ENCODE data around the gene GALNT4. TPM values are rescaled to one million over a fixed set of nuclear protein-coding genes. Genes with fewer than 3 reads are reported as not detected.

Gene GALNT4
- total RNA-seq, 1 experiment from 2014 or later, result 2.8 TPM

DNA sequence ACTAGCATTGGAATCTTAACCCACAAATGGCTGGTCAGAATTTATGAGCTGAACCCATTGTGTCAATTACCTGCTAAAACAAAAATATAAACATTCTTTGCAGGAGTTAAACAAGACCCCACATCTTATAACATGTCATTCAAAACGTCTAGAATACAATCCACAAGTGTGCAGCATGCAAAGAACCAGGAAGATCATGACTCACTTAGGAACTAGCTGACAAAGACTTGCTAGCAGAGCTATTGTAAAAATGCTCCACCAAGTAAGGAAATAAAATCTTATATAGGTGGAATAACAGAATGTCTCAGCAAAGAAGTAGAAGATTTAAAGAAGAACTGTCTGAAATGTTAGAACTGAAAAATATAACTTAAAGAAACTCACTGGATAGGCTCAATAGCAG lies 27.8 kb upstream of the GALNT4 start (continued):
- TF ChIP-seq, protein P1, sequence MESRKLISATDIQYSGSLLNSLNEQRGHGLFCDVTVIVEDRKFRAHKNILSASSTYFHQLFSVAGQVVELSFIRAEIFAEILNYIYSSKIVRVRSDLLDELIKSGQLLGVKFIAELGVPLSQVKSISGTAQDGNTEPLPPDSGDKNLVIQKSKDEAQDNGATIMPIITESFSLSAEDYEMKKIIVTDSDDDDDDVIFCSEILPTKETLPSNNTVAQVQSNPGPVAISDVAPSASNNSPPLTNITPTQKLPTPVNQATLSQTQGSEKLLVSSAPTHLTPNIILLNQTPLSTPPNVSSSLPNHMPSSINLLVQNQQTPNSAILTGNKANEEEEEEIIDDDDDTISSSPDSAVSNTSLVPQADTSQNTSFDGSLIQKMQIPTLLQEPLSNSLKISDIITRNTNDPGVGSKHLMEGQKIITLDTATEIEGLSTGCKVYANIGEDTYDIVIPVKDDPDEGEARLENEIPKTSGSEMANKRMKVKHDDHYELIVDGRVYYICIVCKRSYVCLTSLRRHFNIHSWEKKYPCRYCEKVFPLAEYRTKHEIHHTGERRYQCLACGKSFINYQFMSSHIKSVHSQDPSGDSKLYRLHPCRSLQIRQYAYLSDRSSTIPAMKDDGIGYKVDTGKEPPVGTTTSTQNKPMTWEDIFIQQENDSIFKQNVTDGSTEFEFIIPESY (IDR thresholded peaks at IDR 0.05; ENCODE audit: extremely low read depth, insufficient replicate concordance, low read length), result no peak
- TF ChIP-seq POLR2AphosphoS5 (IDR thresholded peaks at IDR 0.05; ENCODE audit: low read depth, low read length) (no peak), TCF7L2 (IDR thresholded peaks at IDR 0.05; ENCODE audit: borderline replicate concordance, extremely low read depth, insufficient read depth, insufficient read length) (no peak), YY1 (IDR thresholded peaks at IDR 0.05; ENCODE audit: extremely low read depth, insufficient replicate concordance, low read depth, low read length) (no peak)
- TF ChIP-seq, protein P2, sequence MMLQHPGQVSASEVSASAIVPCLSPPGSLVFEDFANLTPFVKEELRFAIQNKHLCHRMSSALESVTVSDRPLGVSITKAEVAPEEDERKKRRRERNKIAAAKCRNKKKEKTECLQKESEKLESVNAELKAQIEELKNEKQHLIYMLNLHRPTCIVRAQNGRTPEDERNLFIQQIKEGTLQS (IDR thresholded peaks at IDR 0.05), result no peak

DNA sequence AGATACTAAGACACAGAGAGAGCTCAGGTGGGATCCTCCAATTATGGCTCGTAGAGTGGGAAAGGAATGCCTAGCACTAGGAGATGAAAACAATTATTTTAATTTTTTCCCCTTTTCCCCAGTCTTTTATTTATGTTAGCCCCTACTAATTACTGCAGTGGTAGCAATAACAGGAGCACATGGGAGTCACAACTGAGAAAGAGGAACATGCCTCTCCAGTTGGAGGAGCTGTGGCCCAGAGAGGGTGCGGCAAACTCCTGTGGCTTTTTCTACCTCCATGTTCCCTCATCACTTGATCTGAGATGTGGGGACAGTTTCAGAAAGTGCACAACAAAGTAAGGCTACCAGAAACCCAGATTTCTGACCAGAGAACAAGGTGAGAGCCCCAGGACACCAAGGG lies 27.2 kb upstream of the GALNT4 start:
- intact Hi-C loops (cut with micrococcal nuclease), result no loop called here
- no peak overlapping the region for H3K27ac ChIP-seq (ENCODE audit: low read depth, low read length)
- H3K36me3 ChIP-seq (ENCODE audit: control insufficient read depth in 1 of 2, insufficient read depth in 2 of 2, low read length in 2 of 2), result no peaks in the 10 kb centered on the region
- no peak overlapping the region for H2AFZ ChIP-seq (ENCODE audit: low read depth, low read length, poor library complexity, severe bottlenecking)
- H3K9me3 ChIP-seq (ENCODE audit: control insufficient read depth in 1 of 2, insufficient read depth in 1 of 2, low read depth in 1 of 2, low read length in 2 of 2), result no peaks in the 10 kb centered on the region
- H3K9ac ChIP-seq (ENCODE audit: low read length), result no peak overlapping the region
- ChIA-PET POLR2A (no interaction called here), RAD21 (ENCODE audit: low non-redundant PET in 1 of 2, low total read pairs in 2 of 2, uncharacterized antibody in 2 of 2, unreplicated experiment in 2 of 2) (no interaction called here), CTCF (interaction anchor here (1.8 kb wide), 1 partner anchor 9 kb away, joined by 6 read pairs; no protein-coding TSS in a partner anchor)
- H4K20me1 ChIP-seq (ENCODE audit: insufficient read depth), result no peaks in the 10 kb centered on the region
- no peak for ATAC-seq
- BruUV-seq (replicated peaks), result no TSS peak
- H3K4me3 ChIP-seq (replicated peaks in 1 of 2; ENCODE audit: low read depth in 1 of 2, low read length in 2 of 2), result no peak overlapping the region
- no peak overlapping the region for H3K4me2 ChIP-seq (ENCODE audit: low read length)
- H3K79me2 ChIP-seq (ENCODE audit: insufficient read depth, low read length), result no peaks in the 10 kb centered on the region
- H3K9me2 ChIP-seq (ENCODE audit: insufficient read depth), result no peaks in the 10 kb centered on the region
- no peak for DNase-seq (ENCODE audit: low read depth, low spot score)
- peaks cover 5 to 10% of the 10 kb centered on the region in 2 experiments; a peak in 2 of 4 replicates for H3K4me1 ChIP-seq (ENCODE audit: control insufficient read depth in 1 of 2, insufficient read depth in 2 of 2, low read length in 2 of 2)
- no peaks in the 10 kb centered on the region for H3K27me3 ChIP-seq (ENCODE audit: insufficient read depth, low read length)
- TF ChIP-seq SRF (IDR thresholded peaks at IDR 0.05; ENCODE audit: low read depth), result no peak
- TF ChIP-seq, protein P3, sequence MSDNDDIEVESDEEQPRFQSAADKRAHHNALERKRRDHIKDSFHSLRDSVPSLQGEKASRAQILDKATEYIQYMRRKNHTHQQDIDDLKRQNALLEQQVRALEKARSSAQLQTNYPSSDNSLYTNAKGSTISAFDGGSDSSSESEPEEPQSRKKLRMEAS (IDR thresholded peaks at IDR 0.05), result no peak
- no peak for TF ChIP-seq EGR1 (IDR thresholded peaks at IDR 0.05; ENCODE audit: low read depth)
- TF ChIP-seq CEBPB (IDR thresholded peaks at IDR 0.05; ENCODE audit: low read depth), result no peak
- TF ChIP-seq, protein P4, sequence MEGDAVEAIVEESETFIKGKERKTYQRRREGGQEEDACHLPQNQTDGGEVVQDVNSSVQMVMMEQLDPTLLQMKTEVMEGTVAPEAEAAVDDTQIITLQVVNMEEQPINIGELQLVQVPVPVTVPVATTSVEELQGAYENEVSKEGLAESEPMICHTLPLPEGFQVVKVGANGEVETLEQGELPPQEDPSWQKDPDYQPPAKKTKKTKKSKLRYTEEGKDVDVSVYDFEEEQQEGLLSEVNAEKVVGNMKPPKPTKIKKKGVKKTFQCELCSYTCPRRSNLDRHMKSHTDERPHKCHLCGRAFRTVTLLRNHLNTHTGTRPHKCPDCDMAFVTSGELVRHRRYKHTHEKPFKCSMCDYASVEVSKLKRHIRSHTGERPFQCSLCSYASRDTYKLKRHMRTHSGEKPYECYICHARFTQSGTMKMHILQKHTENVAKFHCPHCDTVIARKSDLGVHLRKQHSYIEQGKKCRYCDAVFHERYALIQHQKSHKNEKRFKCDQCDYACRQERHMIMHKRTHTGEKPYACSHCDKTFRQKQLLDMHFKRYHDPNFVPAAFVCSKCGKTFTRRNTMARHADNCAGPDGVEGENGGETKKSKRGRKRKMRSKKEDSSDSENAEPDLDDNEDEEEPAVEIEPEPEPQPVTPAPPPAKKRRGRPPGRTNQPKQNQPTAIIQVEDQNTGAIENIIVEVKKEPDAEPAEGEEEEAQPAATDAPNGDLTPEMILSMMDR (IDR thresholded peaks at IDR 0.05 in 2 of 3, conservative IDR thresholded peaks at IDR 0.05 in 1 of 3; ENCODE audit: borderline replicate concordance in 1 of 3, insufficient read depth in 1 of 3, low read depth in 2 of 3, low read length in 2 of 3), result no peak
- TF ChIP-seq, protein P5, sequence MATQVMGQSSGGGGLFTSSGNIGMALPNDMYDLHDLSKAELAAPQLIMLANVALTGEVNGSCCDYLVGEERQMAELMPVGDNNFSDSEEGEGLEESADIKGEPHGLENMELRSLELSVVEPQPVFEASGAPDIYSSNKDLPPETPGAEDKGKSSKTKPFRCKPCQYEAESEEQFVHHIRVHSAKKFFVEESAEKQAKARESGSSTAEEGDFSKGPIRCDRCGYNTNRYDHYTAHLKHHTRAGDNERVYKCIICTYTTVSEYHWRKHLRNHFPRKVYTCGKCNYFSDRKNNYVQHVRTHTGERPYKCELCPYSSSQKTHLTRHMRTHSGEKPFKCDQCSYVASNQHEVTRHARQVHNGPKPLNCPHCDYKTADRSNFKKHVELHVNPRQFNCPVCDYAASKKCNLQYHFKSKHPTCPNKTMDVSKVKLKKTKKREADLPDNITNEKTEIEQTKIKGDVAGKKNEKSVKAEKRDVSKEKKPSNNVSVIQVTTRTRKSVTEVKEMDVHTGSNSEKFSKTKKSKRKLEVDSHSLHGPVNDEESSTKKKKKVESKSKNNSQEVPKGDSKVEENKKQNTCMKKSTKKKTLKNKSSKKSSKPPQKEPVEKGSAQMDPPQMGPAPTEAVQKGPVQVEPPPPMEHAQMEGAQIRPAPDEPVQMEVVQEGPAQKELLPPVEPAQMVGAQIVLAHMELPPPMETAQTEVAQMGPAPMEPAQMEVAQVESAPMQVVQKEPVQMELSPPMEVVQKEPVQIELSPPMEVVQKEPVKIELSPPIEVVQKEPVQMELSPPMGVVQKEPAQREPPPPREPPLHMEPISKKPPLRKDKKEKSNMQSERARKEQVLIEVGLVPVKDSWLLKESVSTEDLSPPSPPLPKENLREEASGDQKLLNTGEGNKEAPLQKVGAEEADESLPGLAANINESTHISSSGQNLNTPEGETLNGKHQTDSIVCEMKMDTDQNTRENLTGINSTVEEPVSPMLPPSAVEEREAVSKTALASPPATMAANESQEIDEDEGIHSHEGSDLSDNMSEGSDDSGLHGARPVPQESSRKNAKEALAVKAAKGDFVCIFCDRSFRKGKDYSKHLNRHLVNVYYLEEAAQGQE (IDR thresholded peaks at IDR 0.05; ENCODE audit: low read depth), result no peak
- TF ChIP-seq ZNF274 (IDR thresholded peaks at IDR 0.05; ENCODE audit: low read depth, low read length), result no peak
- no peak for TF ChIP-seq SP1 (IDR thresholded peaks at IDR 0.05; ENCODE audit: low read depth)
- no peak for TF ChIP-seq YY1 (IDR thresholded peaks at IDR 0.05; ENCODE audit: extremely low read depth, insufficient replicate concordance, low read depth, low read length)
- TF ChIP-seq, protein P1 (IDR thresholded peaks at IDR 0.05; ENCODE audit: extremely low read depth, insufficient replicate concordance, low read length), result no peak
- TF ChIP-seq ZFX (IDR thresholded peaks at IDR 0.05), result no peak
